GM12878 (cell line): ENCODE measurements around the gene IL1RAPL1. TPM values are rescaled to one million over a fixed set of nuclear protein-coding genes. Genes with fewer than 3 reads are reported as not detected.

Experiments
- ATAC-seq: fragments of 200-7000 bp; cut with Tn5 transposase; 3 replicates; pipeline ENCODE4 v1.9.1; 2020; ENCODE audit warnings: mild to moderate bottlenecking, moderate library complexity
- BruUV-seq: library from RNA; stranded (reverse); fragments of 400-500 nt; replicated peaks from 2 replicates; lab custom pipeline; 2021; lab: Mats Ljungman, UMichigan
- CTCF ChIA-PET: fragments of 300-600 bp; sonication (Branson Sonifier 250); formaldehyde crosslinking; extraction: SDS; loops from one replicate; lab custom pipeline; 2021; ENCODE audit warnings: inconsistent platforms; lab: Yijun Ruan, JAX
- POLR2A ChIA-PET: fragments of 350-600 bp; formaldehyde crosslinking; extraction: SDS; loops from one replicate; lab custom pipeline; 2021; ENCODE audit warnings: inconsistent platforms; lab: Charles Lee
- RAD21 ChIA-PET: fragments of 300-600 bp; sonication (Branson Sonifier 250); formaldehyde crosslinking; loops from one replicate; lab custom pipeline; 2023; ENCODE audit warnings: antibody characterized with exemption; ENCODE audit not compliant: unreplicated experiment; lab: Charles Lee
- SMC1A ChIA-PET: fragments of 300-600 bp; sonication (Branson Sonifier 250); formaldehyde crosslinking; loops from one replicate; lab custom pipeline; 2023; ENCODE audit not compliant: unreplicated experiment, uncharacterized antibody; lab: Charles Lee
- DNase-seq: peaks from one replicate; pipeline ENCODE4 v3.0.0-alpha.2; 2011; ENCODE audit warnings: low read depth, low spot score
- FAIRE-seq: peaks from 3 replicates; lab custom pipeline; 2011; peaks lifted over from hg19 to GRCh38; lab: Jason Lieb, UNC
- H2AFZ ChIP-seq: 2 replicates; pipeline ENCODE4 v1.6.0; 2011; ENCODE audit warnings: low read depth, low read length, control low read depth; ENCODE audit not compliant: control insufficient read depth
- H3K27ac ChIP-seq: 2 replicates; pipeline ENCODE4 v1.5.1; 2011; ENCODE audit warnings: control low read depth; ENCODE audit not compliant: control insufficient read depth, insufficient read depth
- H3K27me3 ChIP-seq, 2 experiments: replicated peaks in 1 of 2; 2 replicates each; pipeline versions ENCODE4 v1.6.0 to v1.6.1; 2011; ENCODE audit warnings: low read length in 1 of 2; ENCODE audit not compliant: control insufficient read depth in 2 of 2, insufficient read depth in 2 of 2
- H3K36me3 ChIP-seq, 2 experiments: 2 replicates each; pipeline ENCODE4 v1.5.1; 2011; ENCODE audit warnings: low read length in 1 of 2; ENCODE audit not compliant: control insufficient read depth in 2 of 2, insufficient read depth in 2 of 2
- H3K4me1 ChIP-seq: 2 replicates; pipeline ENCODE4 v1.6.1; 2011; ENCODE audit warnings: mild to moderate bottlenecking, low read length, moderate library complexity, mixed read lengths; ENCODE audit not compliant: control insufficient read depth, insufficient read depth
- H3K4me2 ChIP-seq: 2 replicates; pipeline ENCODE4 v1.6.0; 2011; ENCODE audit warnings: control low read depth; ENCODE audit not compliant: control insufficient read depth, insufficient read depth
- H3K4me3 ChIP-seq: fragments of 200-600 bp; sonication (generic); 2 replicates; pipeline ENCODE4 v1.5.1; 2016
- H3K79me2 ChIP-seq: 2 replicates; pipeline ENCODE4 v1.6.0; 2011; ENCODE audit warnings: low read length; ENCODE audit not compliant: control insufficient read depth, insufficient read depth
- H3K9ac ChIP-seq: 2 replicates; pipeline ENCODE4 v1.8.0; 2011; ENCODE audit warnings: low read length, control low read depth, mixed read lengths; ENCODE audit not compliant: control insufficient read depth, insufficient read depth
- H3K9me3 ChIP-seq: replicated peaks from 3 replicates; pipeline ENCODE4 v1.5.1; 2011; ENCODE audit warnings: mild to moderate bottlenecking, low read length; ENCODE audit not compliant: control insufficient read depth, insufficient read depth
- H4K20me1 ChIP-seq: 2 replicates; pipeline ENCODE4 v1.6.0; 2011; ENCODE audit not compliant: control insufficient read depth, insufficient read depth
- ASH2L ChIP-seq: fragments of 300-600, 200-600 bp; sonication (generic); IDR thresholded peaks from 2 replicates; pipeline ENCODE4 v1.6.1; 2017; ENCODE audit warnings: low read depth, mild to moderate bottlenecking, borderline replicate concordance
- BACH1 ChIP-seq: fragments of 450-650 bp; IDR thresholded peaks from 2 replicates; pipeline ENCODE4 v1.6.1; 2017; ENCODE audit warnings: mild to moderate bottlenecking, borderline replicate concordance
- BMI1 ChIP-seq: fragments of 450-650 bp; IDR thresholded peaks from 2 replicates; pipeline ENCODE4 v1.6.1; 2016; ENCODE audit warnings: mild to moderate bottlenecking, moderate library complexity, borderline replicate concordance
- EED ChIP-seq: sonication (generic); IDR thresholded peaks from 2 replicates; pipeline ENCODE4 v1.6.1; 2016; ENCODE audit warnings: antibody characterized with exemption, low read depth
- JUND ChIP-seq: IDR thresholded peaks from 2 replicates; pipeline ENCODE4 v1.6.1; 2012; ENCODE audit warnings: low read depth, mild to moderate bottlenecking, low read length, improper control_type of control experiment, moderate library complexity
- NR2F1 ChIP-seq: fragments of 450-650 bp; conservative IDR thresholded peaks from 2 replicates; pipeline ENCODE4 v1.6.1; 2017; ENCODE audit warnings: mild to moderate bottlenecking
- ZBED1 ChIP-seq: IDR thresholded peaks from 2 replicates; pipeline ENCODE4 v1.6.1; 2016; ENCODE audit warnings: borderline replicate concordance
- ZSCAN29 ChIP-seq: fragments of 450-650 bp; IDR thresholded peaks from 2 replicates; pipeline ENCODE4 v1.6.1; 2017; ENCODE audit warnings: mild to moderate bottlenecking, moderate library complexity
- WGBS: methylation state at CpG from one replicate; pipeline ENCODE4 v1.1.6; 2016; ENCODE audit warnings: low lambda C conversion rate; ENCODE audit not compliant: insufficient replicate concordance, insufficient coverage; ENCODE audit errors: missing lambda C conversion rate; 5-methylcytosine and 5-hydroxymethylcytosine counted together
- in situ Hi-C: fragments of 300-500 bp; cut with MboI; formaldehyde crosslinking; loops from 9 replicates; pipeline ENCODE4 v1.14.3; 2018; ENCODE audit warnings: mixed read lengths
- intact Hi-C: fragments of 100-400 bp; cut with micrococcal nuclease; formaldehyde crosslinking; loops from one replicate; pipeline ENCODE4 v1.14.2; 2022; ENCODE audit not compliant: unreplicated experiment
- polyA plus RNA-seq, 11 experiments: library from polyadenylated mRNA; depleted of rRNA in 4 of 11; unstranded in 6 of 11; stranded (reverse) in 5 of 11; fragments of >200 nt; fragmentation: Nextera tagmentation in 4 of 11; fragmentation: Illumina TruSeq in 1 of 11; extraction: Ambion mirVana in 4 of 11; extraction: Trizol in 1 of 11; gene quantifications; 1 replicate in 1 of 11; 2 replicates in 10 of 11; pipeline versions ENCODE4 v1.2.1 to v1.2.3, GENCODE V29; 2011 to 2016; ENCODE audit warnings: inconsistent platforms in 2 of 11, missing spikeins in 2 of 11, low read depth in 1 of 11
- total RNA-seq, 4 experiments: library from RNA; depleted of rRNA in 3 of 4; stranded (reverse); fragments of >200 nt in 3 of 4; fragmentation: Illumina TruSeq in 1 of 4; extraction: Trizol in 1 of 4; gene quantifications; 2 replicates each; pipeline versions ENCODE4 v1.2.1 to v1.2.3, GENCODE V29; 2013 to 2021
- TF ChIP-seq, protein P1 (sequence below): IDR thresholded peaks from 2 replicates; pipeline ENCODE4 v1.6.1; 2012; ENCODE audit warnings: low read depth, low read length, improper control_type of control experiment

Gene IL1RAPL1
- total and polyA plus RNA-seq, 10 of the 15 experiments (the other 5 are each of a cell fraction or from before 2014, with no cell fraction given), result not detected

DNA sequence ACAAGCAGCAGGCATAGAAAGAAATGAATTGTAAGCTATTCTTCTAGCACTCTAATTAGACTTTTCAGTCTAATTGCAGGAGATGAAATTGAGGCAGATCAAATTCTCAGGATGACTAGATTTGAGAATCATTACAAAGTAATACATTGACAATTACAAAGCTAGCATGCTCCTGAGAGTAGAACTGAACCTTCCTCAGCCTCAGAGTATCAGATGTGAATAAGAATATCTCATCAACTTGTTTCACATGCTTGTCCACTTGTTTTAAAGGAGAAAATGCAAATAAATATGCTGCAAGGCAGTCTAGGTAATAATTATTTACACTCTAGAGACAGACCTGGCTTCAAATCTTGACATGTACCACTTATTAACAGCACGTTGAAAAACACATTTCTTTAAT, 1137.1 kb downstream of the IL1RAPL1 start:
- ChIA-PET POLR2A (interaction anchor here (0.6 kb wide), 1 partner anchor 171 kb away, joined by 5 read pairs; no protein-coding TSS in a partner anchor), RAD21 (no interaction called here), CTCF (no interaction called here), SMC1A (no interaction called here)
- H3K27me3 ChIP-seq, result no peaks in the 10 kb centered on the region
- H2AFZ ChIP-seq, result no peak overlapping the region
- BruUV-seq, result no TSS peak
- intact Hi-C loops, result no loop called here
- in situ Hi-C loops, result no loop called here
- H3K9me3 ChIP-seq, result no peaks in the 10 kb centered on the region
- ATAC-seq, result peak; percentile 28; the same call in 2 of the 3 replicates
- H3K4me2 ChIP-seq, result no peak overlapping the region
- no peaks in the 10 kb centered on the region for H3K36me3 ChIP-seq
- H3K9ac ChIP-seq, result no peak overlapping the region
- H3K27ac ChIP-seq, result no peak overlapping the region
- DNase-seq, result no peak
- no peaks in the 10 kb centered on the region for H3K4me1 ChIP-seq
- no peak overlapping the region for H3K4me3 ChIP-seq
- H3K79me2 ChIP-seq, result no peaks in the 10 kb centered on the region
- TF ChIP-seq NR2F1 (no peak), ZSCAN29 (no peak), ZBED1 (no peak), JUND (no peak), EED (no peak), ASH2L (no peak), BMI1 (no peak), BACH1 (no peak)
- TF ChIP-seq, protein P1, sequence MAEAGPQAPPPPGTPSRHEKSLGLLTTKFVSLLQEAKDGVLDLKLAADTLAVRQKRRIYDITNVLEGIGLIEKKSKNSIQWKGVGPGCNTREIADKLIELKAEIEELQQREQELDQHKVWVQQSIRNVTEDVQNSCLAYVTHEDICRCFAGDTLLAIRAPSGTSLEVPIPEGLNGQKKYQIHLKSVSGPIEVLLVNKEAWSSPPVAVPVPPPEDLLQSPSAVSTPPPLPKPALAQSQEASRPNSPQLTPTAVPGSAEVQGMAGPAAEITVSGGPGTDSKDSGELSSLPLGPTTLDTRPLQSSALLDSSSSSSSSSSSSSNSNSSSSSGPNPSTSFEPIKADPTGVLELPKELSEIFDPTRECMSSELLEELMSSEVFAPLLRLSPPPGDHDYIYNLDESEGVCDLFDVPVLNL, result no peak
- TF ChIP-seq, all 136 proteins: peak for 0
- 3% methylated on average over 1 of the region's 1 CpG for WGBS
- no peak for FAIRE-seq
- H4K20me1 ChIP-seq, result no peaks in the 10 kb centered on the region
